ENCODE data around the gene LDHAL6B. TPM values are rescaled to one million over a fixed set of nuclear protein-coding genes. Genes with fewer than 3 reads are reported as not detected.

LDHAL6B gene
- total RNA-seq, 2 donors from 2014 or later: not detected

- ATAC-seq (no peak), DNase-seq (no peak)
- intact Hi-C loops (cut with DNase I, micrococcal nuclease): loop anchor here in 1 of 2 donors (10.0 kb wide), 1 partner anchor 255 kb away; no protein-coding TSS in a partner anchor
Observed at GRCh38 chr15:59240036-59240435, 33.4 kb downstream of the LDHAL6B start.

DNA sequence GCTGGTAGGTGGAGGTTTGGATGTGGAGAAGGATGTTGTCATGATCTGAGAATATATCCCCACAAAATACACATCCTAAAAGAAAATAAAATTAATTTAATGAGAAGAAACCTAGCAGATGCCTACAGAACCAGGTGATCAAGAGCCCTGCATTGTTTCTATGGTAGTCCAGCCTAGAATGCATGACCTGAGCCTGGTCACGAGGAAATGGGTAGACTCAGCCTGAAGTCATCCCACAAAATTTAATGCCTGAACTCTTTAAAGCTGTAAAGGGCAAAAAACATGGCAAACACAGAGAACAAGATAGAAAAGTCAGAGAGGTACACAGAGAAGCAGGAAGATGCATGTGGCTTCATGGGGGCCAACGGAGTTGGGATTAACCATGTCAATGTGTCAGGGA, 36.0 kb downstream of the LDHAL6B start:
- intact Hi-C loops (cut with DNase I, micrococcal nuclease): loop anchor here in 1 of 2 donors (10.0 kb wide), 1 partner anchor 252 kb away; no protein-coding TSS in a partner anchor
- no peak for ATAC-seq
- DNase-seq: no peak

DNA sequence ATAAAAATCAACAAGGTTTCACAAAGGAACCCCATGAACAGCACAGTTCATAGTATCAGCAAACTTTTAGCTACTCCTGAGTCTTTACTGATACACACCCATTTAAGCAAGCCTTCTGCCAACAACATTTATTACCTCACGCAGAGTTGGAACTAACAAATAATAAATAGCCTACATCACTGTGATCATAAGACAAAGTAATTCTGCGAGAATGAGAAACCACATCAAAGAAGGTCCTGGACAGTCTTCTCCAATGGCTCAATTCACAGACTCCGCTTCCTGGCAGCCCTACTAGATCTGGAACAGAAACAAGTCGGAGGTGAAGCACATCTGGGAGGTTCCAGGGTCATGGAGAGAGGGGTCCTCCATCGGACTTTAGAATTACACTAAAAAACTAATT, 37.0 kb downstream of the LDHAL6B start:
- intact Hi-C loops (cut with DNase I, micrococcal nuclease): loop anchor here in 1 of 2 donors (10.0 kb wide), 1 partner anchor 251 kb away; no protein-coding TSS in a partner anchor

DNA sequence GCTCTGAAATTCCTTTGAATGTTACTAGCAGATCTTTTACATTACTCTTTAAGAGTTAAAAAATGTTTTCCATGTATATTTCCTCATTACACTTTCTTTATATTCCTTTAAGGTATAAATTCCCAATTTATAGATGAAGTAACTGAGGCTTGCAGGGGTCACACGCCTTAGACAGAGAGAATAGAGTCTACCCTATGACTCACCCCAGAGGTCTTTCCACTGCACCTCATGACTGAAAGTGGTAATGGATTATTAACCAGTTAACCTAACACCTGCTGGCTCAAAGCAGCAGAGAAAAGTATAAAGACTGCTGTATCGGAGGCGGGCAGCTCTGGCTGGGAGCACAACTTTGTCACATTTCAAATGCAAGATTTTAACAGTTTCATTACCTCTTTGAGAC, 37.7 kb downstream of the LDHAL6B start:
- no peak for ATAC-seq
- DNase-seq: no peak
- intact Hi-C loops (cut with DNase I, micrococcal nuclease): loop anchor here in 1 of 2 donors (10.0 kb wide), 1 partner anchor 250 kb away; no protein-coding TSS in a partner anchor

More for the DNA sequence above, 37.0 kb downstream of the LDHAL6B start:
- no peak for DNase-seq
- ATAC-seq: peak; percentile 14

DNA sequence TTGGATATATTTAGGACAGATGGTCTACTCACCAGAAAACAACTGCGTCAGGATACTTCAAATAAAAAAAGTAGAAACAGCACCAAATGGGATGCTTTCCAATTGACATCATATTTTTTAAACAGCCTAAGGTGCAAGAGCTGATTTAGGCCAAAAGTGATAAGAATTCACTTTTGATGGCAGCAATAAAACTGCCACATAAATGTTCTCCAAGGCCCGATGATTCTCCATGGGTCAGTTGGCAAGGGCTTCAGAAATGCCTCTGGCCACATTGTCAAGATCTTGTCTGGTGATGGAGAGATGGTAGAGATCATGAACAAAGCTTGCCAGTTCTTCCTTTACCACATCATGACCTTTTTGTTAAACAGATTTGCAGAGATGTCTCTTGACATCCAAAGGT, 38.9 kb downstream of the LDHAL6B start:
- ATAC-seq (no peak), DNase-seq (no peak)
- intact Hi-C loops (cut with DNase I, micrococcal nuclease): loop anchor here in 1 of 2 donors (10.0 kb wide), 1 partner anchor 249 kb away; no protein-coding TSS in a partner anchor

DNA sequence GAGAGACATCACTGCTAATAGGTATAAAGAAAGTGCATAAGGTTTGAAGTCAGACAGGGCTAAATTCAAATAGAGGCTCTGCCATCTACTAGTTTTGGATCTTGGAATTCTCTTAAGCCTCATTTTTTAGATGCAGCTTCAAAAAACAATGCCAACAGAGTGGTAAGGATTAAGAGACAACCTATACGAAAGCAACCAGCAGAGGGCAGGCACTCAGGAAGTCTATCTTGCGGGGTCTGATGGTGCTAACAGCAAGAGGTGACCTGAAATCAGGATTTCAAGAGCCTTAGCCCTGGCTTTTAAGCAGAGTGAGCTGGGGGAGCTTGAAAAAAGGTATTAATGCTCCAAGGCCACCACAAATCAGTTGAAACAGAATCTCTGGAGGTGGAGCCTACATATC, 40.7 kb downstream of the LDHAL6B start:
- peak; percentile 53 to 79 for DNase-seq
- intact Hi-C loops (cut with DNase I, micrococcal nuclease): loop anchor here in 1 of 2 donors (10.0 kb wide), 1 partner anchor 247 kb away; no protein-coding TSS in a partner anchor
- ATAC-seq: peak; percentile 77

DNA sequence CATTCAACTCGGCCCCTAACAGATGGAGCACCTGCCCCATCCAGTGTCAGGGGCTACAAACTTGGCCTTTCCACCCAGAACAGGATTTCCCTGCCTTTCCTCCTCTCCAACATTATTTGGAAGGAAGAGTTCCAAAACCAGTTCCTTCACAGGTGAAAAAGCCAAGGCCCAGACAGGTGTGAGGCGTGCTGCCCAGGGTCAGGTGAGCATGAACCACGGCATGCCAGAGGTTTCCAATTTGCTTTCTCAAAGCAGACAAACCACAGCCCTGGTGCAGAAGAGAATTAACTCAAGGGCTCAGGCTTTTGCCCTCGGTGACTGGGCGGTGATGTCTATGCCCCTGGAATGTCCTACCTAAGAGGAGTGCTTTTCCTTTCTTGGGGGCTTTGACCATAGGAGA, 43.2 kb downstream of the LDHAL6B start:
- peak; percentile 15 for ATAC-seq
- intact Hi-C loops (cut with DNase I, micrococcal nuclease): loop anchor here in 1 of 2 donors (10.0 kb wide), 1 partner anchor 245 kb away; no protein-coding TSS in a partner anchor
- no peak for DNase-seq

DNA sequence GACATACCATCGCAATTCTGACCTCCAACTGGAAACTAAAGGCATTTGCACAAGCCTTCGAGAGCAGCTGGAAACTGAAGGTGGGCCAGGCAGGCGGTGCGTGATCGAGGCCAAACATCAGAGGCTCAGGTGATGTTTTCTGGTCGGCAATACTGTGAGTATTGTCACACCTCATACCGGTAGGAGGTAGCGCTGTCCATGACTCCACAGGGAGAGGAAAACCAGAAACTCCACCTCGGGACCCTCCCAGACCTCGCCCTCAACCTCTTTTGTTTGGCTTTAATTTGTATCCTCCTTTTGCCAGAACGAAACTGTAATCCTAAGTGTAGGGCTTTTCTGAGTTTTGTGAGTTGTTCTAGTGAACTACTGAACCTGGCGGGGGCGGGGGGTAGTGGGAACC, 43.6 kb downstream of the LDHAL6B start:
- intact Hi-C loops (cut with DNase I, micrococcal nuclease): no loop called here
- DNase-seq (peak in 1 of 2 donors; percentile 31), ATAC-seq (peak; percentile 60)

GRCh38 chr15:59251001-59251845, 44.6 kb downstream of the LDHAL6B start:
- no peak for DNase-seq
- intact Hi-C loops (cut with DNase I, micrococcal nuclease): no loop called here
- ATAC-seq: no peak

DNA sequence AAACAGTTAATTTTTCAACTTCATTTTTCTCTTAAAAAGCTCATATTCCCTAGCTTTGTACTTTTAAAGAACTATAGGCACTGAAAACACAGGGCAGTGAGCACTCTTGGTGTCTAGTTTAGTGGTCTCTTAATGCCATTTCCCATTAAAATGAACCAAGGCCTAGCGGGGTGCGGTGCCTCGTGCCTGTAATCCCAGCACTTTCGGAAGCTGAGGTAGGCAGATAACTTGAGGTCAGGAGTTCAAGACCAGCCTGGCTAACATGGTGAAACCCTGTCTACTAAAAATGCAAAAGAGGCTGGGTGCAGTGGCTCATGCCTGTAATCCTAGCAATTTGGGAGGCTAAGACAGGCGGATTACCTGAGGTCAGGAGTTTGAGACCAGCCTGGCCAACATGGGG, 45.5 kb downstream of the LDHAL6B start:
- no peak for ATAC-seq
- DNase-seq: no peak
- intact Hi-C loops (cut with DNase I, micrococcal nuclease): no loop called here

GRCh38 chr15:59255680-59256336, 49.2 kb downstream of the LDHAL6B start:
- intact Hi-C loops (cut with DNase I, micrococcal nuclease): no loop called here
- ATAC-seq: peak; percentile 87
- DNase-seq: peak; percentile 48 to 73

DNA sequence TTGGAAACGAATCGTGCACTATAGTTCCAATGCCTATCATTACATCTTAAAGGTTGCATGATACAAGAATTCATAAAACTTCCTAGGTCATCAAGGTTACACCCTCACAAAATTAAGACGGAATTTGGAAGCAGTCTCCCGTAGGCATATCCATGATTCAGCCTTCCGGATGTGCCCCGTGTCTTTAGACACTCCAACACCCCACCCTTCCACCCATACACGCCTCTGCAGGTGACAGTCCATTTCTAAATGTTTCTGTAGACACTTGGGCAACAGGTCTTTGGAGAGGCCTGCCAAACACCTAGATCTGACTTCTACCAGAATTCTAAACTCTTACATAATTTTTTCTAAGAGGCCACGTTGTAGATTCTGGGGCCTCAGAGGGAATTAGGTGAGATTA, 49.8 kb downstream of the LDHAL6B start:
- ATAC-seq (peak; percentile 56), DNase-seq (peak in 1 of 2 donors; percentile 63)
- intact Hi-C loops (cut with DNase I, micrococcal nuclease): no loop called here

- ATAC-seq (no peak), DNase-seq (no peak)
- intact Hi-C loops (cut with DNase I, micrococcal nuclease): no loop called here
Observed at GRCh38 chr15:59257140-59257539, 50.5 kb downstream of the LDHAL6B start.

Small RNAs within 50 kb of the gene (microRNA-seq; reads per million reads assigned to microRNA genes)
- 5.3 to 5.4 reads per million in 2 donors for gene MIR2116

Other genes starting within 250 kb of the LDHAL6B start
- 10 to 100 TPM; 27.0 to 31.1 TPM for gene RNF111, start 219.2 kb upstream of the LDHAL6B start, total RNA-seq
- gene CCNB2, start 101.7 kb upstream of the LDHAL6B start, total RNA-seq: 10 to 100 TPM in 1 of 2 donors, 1 to 10 TPM in 1; 7.6 to 17.6 TPM
- gene MYO1E, start 166.0 kb downstream of the LDHAL6B start, total RNA-seq: 100 to 1,000 TPM; 331 to 397 TPM
- gene FAM81A, start 231.3 kb downstream of the LDHAL6B start, total RNA-seq: 1 to 10 TPM; 9.0 to 9.2 TPM